ENCODE measurements around the gene MAB21L4. TPM values are rescaled to one million over a fixed set of nuclear protein-coding genes. Genes with fewer than 3 reads are reported as not detected.
A peak's percentile ranks its signal among the peaks of the same experiment; 100 is the strongest.
"Not testable (repeated sequence)": the region's sequence is repeated elsewhere in the genome, so short reads cannot be mapped to it uniquely, and the experiment has no call there.

MAB21L4 gene
- total RNA-seq, 1 donor from 2014 or later: 4.5 TPM

- no peak for DNase-seq
Measured at GRCh38 chr2:240857039-240858008, 38.6 kb downstream of the MAB21L4 start.

- DNase-seq: no peak
Measured at GRCh38 chr2:240856151-240856980, 39.6 kb downstream of the MAB21L4 start.

GRCh38 chr2:240855670-240856069, 40.3 kb downstream of the MAB21L4 start:
- no peak for DNase-seq

- DNase-seq: no peak
Measured at GRCh38 chr2:240852671-240853314, 43.2 kb downstream of the MAB21L4 start.

GRCh38 chr2:240851078-240851991, 44.6 kb downstream of the MAB21L4 start:
- DNase-seq: peak; percentile 48

- DNase-seq: no peak
Measured at GRCh38 chr2:240850756-240851077, 45.2 kb downstream of the MAB21L4 start.

- DNase-seq: no peak
Measured at GRCh38 chr2:240850026-240850425, 45.9 kb downstream of the MAB21L4 start.

- no peak for DNase-seq
Measured at GRCh38 chr2:240848900-240849680, 46.9 kb downstream of the MAB21L4 start.

GRCh38 chr2:240847817-240848216, 48.1 kb downstream of the MAB21L4 start:
- DNase-seq: no peak

GRCh38 chr2:240846873-240847595, 48.9 kb downstream of the MAB21L4 start:
- no peak for DNase-seq

- DNase-seq: not testable (repeated sequence)
Measured at GRCh38 chr2:240846309-240846708, 49.6 kb downstream of the MAB21L4 start.

- no peak for DNase-seq
Measured at GRCh38 chr2:240840435-240841060, 55.4 kb downstream of the MAB21L4 start.

- no peak for DNase-seq
Measured at GRCh38 chr2:240839152-240840143, 56.5 kb downstream of the MAB21L4 start.

- no peak for DNase-seq
Measured at GRCh38 chr2:240837621-240838020, 58.3 kb downstream of the MAB21L4 start.

GRCh38 chr2:240836781-240837467, 59.0 kb downstream of the MAB21L4 start:
- no peak for DNase-seq
